ENCODE results near the gene HARS2. TPM values are rescaled to one million over a fixed set of nuclear protein-coding genes. Genes with fewer than 3 reads are reported as not detected.
"Not testable (repeated sequence)": the region's sequence is repeated elsewhere in the genome, so short reads cannot be mapped to it uniquely, and the experiment has no call there.

HARS2 gene
- total RNA-seq, 2 donors from 2014 or later: 24.7 to 30.2 TPM

DNA sequence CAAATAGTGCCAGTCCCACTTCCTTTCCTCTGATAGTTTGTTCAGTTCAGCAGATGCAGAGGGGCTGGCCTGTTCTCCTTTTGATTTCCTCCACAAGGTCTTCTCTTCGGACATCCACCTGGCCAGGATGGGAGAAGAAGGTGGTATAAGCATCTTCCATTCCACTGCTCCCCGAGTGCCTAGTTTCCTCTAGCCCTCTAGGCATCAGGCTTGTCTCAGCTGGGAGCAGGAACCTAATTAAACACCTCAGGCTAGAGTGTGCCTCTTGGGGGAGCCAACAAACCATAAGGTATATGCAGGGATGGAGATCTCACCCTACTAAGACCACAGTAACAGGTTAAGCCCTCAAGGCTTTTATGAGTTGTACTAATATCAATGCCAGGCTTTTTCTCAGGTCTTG is 17.0 kb upstream of the HARS2 start:
- peaks cover 97% of the 10 kb centered on the region for H3K36me3 Mint-ChIP-seq (ENCODE audit: low read depth)
- no peak overlapping the region for H3K27ac Mint-ChIP-seq
- H3K9me3 Mint-ChIP-seq: no peaks in the 10 kb centered on the region

DNA sequence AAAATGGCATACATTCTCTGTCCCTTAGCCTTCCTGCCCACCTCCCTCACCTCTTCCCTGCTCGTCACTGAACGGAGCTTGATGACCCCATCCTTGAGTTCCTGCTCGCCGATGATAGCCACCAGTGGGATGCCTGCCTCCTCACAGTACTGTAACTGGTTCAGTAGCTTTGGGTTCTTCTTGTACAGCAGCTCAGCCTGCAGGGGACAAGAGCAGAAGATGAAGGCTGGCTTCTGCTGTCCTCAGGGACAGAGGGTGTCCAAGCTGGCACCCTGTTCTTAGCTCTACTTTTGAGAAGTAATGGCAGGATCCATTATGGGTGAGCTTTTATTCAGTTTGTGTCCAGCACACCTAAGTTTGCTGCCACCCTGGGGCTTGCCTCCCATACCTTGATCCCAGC is 16.6 kb upstream of the HARS2 start:
- no peak overlapping the region for H3K27ac Mint-ChIP-seq
- H3K36me3 Mint-ChIP-seq (ENCODE audit: low read depth): peaks cover 97% of the 10 kb centered on the region
- no peak overlapping the region for H3K4me3 Mint-ChIP-seq
- H3K27me3 Mint-ChIP-seq: no peaks in the 10 kb centered on the region
- H3K4me1 Mint-ChIP-seq: no peaks in the 10 kb centered on the region
- ATAC-seq (replicated peaks): no peak
- H3K9me3 Mint-ChIP-seq: no peaks in the 10 kb centered on the region

More for the DNA sequence above, 17.0 kb upstream of the HARS2 start:
- Mint-ChIP-seq H3K4me3 (no peak overlapping the region), H3K27me3 (no peaks in the 10 kb centered on the region), H3K4me1 (no peaks in the 10 kb centered on the region)
- peak; percentile 40 for ATAC-seq (replicated peaks)

DNA sequence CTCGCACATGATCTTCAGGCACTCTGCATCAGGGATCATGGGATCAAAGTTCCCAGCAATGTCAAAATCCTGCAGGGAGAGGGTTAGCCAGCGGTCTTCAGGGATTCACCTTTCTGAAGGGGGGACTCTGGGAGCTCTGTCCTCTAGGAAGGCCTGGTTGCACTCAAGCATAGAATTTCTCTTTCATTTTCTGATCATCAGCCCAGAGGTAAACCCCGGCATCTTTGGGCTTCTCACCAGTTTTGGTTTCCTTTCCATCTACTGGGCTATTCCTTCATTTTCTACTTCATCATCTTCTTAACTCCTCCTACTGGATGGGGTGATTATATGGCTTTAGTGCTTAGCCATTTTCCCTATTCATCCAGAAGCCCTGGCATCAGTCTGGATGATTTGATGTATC is 13.3 kb upstream of the HARS2 start:
- no peak for ATAC-seq (replicated peaks)
- no peak overlapping the region for H3K4me3 Mint-ChIP-seq
- H3K36me3 Mint-ChIP-seq (ENCODE audit: low read depth): peaks cover 95% of the 10 kb centered on the region
- H3K27ac Mint-ChIP-seq: peak overlapping the region; percentile 73
- H3K27me3 Mint-ChIP-seq: no peaks in the 10 kb centered on the region
- no peaks in the 10 kb centered on the region for H3K9me3 Mint-ChIP-seq
- H3K4me1 Mint-ChIP-seq: no peaks in the 10 kb centered on the region

DNA sequence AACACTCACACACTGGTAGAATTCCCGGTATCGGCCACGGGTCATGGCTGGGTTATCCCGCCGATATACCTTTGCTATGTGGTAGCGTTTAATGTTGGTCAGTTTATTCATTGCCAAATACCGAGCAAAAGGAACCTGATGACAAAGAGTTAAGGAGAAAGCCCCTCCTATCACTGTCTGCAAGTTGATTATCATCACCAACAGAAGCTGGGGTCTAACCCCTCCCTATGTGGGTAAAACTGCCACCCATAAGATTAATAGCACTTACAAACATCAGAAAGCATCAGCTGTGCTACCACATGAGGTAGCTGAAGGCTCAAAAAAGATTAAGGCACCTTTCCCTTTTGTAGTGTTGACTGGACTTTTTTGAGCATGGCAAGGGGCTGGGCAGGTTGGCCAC is 12.3 kb upstream of the HARS2 start:
- no peak for ATAC-seq (replicated peaks)
- H3K9me3 Mint-ChIP-seq: no peaks in the 10 kb centered on the region
- peaks cover 95% of the 10 kb centered on the region for H3K36me3 Mint-ChIP-seq (ENCODE audit: low read depth)
- no peaks in the 10 kb centered on the region for H3K27me3 Mint-ChIP-seq
- no peak overlapping the region for H3K4me3 Mint-ChIP-seq
- no peaks in the 10 kb centered on the region for H3K4me1 Mint-ChIP-seq
- no peak overlapping the region for H3K27ac Mint-ChIP-seq

DNA sequence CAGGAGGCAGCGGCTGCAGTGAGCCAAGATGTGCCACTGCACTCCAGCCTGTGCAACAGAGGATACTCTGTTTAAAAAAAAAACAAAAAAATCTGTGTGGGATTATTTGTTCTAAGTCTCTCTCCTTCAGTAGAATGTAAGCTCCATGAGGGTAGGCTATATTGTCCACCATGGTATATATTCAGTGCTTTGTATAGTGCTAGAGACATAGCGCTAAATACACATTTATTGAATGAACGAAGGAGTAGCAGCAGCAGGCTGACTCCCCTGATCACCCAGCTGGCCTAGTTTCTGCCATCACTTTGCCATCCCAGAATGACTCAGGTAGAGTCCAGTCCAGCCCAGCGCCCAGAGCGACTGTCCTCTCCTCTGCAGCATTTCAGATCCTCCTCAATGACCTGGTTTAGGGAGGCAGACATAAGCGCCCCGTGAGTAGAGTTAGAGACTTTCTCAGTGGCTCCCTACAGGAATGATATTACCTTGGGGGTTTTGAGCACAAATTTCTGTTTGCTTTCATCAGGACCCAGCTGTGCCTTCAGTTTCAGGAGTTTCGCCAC is 801 bp upstream of the HARS2 start:
- peaks cover 92% of the 10 kb centered on the region for H3K36me3 Mint-ChIP-seq (ENCODE audit: low read depth)
- H3K4me1 Mint-ChIP-seq: peaks cover 13% of the 10 kb centered on the region
- peak overlapping the region; percentile 99 for H3K4me3 Mint-ChIP-seq
- no peaks in the 10 kb centered on the region for H3K9me3 Mint-ChIP-seq
- H3K27ac Mint-ChIP-seq: peak overlapping the region; percentile 97
- ATAC-seq (replicated peaks): peak; percentile 25
- H3K27me3 Mint-ChIP-seq: no peaks in the 10 kb centered on the region

DNA sequence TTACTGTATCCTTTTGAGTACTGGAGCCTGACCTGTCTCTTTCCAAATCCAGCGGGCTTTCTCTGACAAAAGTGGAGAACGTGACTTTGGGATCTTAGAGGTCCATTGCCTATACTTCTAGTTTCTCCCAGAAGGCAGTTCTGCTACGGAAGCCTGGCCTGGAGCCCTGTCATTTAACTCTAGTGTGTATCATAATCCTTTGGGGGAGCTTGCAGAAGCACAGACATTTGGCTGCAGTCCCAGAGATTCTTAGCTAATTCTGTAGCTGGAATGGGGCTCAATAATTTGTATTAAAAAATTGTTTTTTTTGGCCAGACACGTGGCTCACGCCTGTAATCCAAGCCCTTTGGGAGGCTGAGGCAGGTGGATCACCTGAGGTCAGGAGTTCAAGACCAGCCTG is 3.0 kb downstream of the HARS2 start:
- peaks cover 92% of the 10 kb centered on the region for H3K36me3 Mint-ChIP-seq (ENCODE audit: low read depth)
- no peak for ATAC-seq (replicated peaks)
- H3K9me3 Mint-ChIP-seq: no peaks in the 10 kb centered on the region
- no peak overlapping the region for H3K27ac Mint-ChIP-seq
- H3K4me1 Mint-ChIP-seq: peaks cover 18% of the 10 kb centered on the region
- H3K4me3 Mint-ChIP-seq: no peak overlapping the region
- no peaks in the 10 kb centered on the region for H3K27me3 Mint-ChIP-seq

DNA sequence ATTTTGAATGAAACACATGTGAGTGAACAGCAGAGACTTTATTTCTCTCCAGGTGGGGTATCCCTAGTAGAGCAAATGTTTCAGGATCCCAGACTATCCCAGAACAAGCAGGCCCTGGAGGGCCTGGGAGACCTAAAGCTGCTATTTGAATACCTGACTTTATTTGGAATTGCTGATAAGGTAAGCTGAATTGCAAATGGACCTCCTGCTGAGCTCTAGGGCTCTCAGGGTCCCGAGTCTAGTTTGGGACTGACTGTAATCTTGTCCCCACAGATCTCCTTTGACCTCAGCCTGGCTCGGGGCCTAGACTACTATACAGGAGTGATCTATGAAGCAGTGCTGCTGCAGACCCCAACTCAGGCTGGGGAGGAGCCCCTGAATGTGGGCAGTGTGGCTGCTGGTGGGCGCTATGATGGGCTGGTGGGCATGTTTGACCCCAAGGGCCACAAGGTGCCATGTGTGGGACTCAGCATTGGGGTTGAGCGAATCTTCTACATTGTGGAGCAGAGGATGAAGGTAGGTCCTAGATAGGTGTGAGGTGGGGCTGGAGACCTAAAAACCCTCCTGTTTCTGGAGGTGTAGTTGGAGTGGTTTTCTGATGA is 5.7 kb downstream of the HARS2 start:
- no peaks in the 10 kb centered on the region for H3K9me3 Mint-ChIP-seq
- no peak for ATAC-seq (replicated peaks)
- H3K27me3 Mint-ChIP-seq: no peaks in the 10 kb centered on the region
- peaks cover 92% of the 10 kb centered on the region for H3K36me3 Mint-ChIP-seq (ENCODE audit: low read depth)
- H3K27ac Mint-ChIP-seq: peak overlapping the region; percentile 26
- H3K4me3 Mint-ChIP-seq: no peak overlapping the region
- peaks cover 26% of the 10 kb centered on the region for H3K4me1 Mint-ChIP-seq

DNA sequence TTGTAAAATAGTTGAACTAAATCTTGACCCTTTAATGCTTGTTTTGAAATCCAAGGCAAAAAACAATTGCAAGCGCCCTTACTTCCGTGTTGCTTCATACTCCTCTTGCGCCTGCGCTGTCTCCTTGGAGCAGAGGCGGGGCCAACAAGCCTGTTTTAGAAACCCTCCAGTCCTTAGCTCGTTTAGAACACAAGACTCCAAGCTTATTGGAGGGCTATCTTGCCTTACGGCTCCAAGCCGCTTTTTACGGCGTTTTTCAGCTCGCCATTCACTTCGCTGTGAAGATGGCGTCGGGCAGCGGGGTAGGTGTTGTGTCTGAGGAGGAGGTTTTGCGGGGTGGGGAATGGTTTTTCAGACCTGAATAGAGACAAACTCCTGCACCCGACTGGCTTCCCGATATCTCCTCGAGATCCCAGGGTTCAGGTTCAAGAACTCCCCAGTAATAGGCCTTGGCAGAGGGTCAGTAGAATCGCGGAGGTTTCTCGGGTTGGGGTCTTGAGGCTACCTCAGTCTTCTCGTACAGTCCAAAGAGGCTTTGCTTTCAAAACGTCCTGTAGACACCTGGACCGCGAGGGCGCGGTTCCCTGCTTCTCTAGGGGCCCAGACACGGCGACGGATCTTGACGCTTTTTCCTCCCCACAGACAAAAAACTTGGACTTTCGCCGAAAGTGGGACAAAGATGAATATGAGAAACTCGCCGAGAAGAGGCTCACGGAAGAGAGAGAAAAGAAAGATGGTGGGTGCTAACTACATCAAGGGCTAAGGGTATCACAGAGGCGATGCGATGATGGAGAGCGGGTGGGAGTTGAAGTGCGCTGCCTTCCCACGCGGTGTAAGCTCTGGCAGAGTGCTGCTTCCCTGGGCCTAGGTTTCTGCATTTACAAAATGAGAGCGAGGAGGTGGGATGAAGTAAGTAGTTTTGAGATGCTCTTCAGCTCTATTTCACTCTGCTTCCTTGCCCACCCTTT is 9.2 kb downstream of the HARS2 start, which contains the start of gene ZMAT2:
Gene ZMAT2, plus strand, starts transcription at position 271 of the 968 bp plus-strand sequence. Its CDS starts 14 bp downstream, at position 285.
- peak; percentile 98 for ATAC-seq (replicated peaks)
- Mint-ChIP-seq H3K27me3 (no peaks in the 10 kb centered on the region), H3K36me3 (ENCODE audit: low read depth) (peaks cover 98% of the 10 kb centered on the region), H3K27ac (peak within 1 kb of the TSS; percentile 98), H3K4me1 (peaks cover 24% of the 10 kb centered on the region), H3K9me3 (no peaks in the 10 kb centered on the region), H3K4me3 (peak within 1 kb of the TSS; percentile 100)

DNA sequence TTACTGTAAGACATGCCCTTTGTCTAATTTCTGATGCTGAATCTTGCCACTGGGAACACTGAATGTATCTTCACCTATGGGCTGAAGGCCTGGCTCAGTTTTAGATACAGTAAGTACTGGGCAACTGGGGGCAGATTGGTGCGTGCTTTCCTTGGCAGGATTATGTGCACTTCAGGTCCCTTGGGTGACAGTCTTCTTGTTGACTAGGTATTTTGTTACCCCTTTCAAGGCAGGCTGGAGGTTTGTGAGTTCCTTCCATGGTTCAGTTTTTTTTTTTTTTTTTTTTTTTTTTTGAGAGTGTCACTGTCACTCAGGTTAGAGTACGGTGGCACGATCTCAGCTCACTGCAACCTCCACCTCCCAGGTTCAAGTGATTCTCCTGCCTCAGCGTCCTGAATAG is 16.6 kb downstream of the HARS2 start:
- H3K27ac Mint-ChIP-seq: no peak overlapping the region
- H3K4me1 Mint-ChIP-seq: peaks cover 15% of the 10 kb centered on the region
- H3K9me3 Mint-ChIP-seq: peaks cover 3% of the 10 kb centered on the region
- ATAC-seq (replicated peaks): no peak
- no peaks in the 10 kb centered on the region for H3K27me3 Mint-ChIP-seq
- peaks cover 64% of the 10 kb centered on the region for H3K36me3 Mint-ChIP-seq (ENCODE audit: low read depth)
- H3K4me3 Mint-ChIP-seq: no peak overlapping the region

DNA sequence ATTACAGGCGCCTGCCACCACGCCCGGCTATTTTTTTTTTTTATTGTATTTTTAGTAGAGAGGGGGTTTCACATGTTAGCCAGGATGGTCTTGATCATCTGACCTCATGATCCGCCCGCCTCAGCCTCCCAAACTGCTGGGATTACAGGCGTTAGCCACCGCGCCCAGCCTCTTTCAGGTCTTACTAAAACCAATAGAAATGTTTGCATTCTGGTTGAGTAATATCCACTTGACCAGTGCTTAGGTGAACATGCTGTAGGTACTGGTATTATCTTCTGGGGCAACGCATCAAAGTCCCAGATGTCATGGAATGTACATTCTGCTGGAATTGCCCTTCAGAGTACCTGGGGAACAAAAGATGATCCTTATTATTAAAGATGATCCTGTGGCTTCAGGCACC is 17.5 kb downstream of the HARS2 start:
- peaks cover 54% of the 10 kb centered on the region for H3K36me3 Mint-ChIP-seq (ENCODE audit: low read depth)
- H3K27ac Mint-ChIP-seq; ATAC-seq (replicated peaks); H3K27me3 Mint-ChIP-seq; H3K9me3 Mint-ChIP-seq: not testable (repeated sequence)
- peaks cover 17% of the 10 kb centered on the region for H3K4me1 Mint-ChIP-seq
- H3K4me3 Mint-ChIP-seq: peak overlapping the region; percentile 95

DNA sequence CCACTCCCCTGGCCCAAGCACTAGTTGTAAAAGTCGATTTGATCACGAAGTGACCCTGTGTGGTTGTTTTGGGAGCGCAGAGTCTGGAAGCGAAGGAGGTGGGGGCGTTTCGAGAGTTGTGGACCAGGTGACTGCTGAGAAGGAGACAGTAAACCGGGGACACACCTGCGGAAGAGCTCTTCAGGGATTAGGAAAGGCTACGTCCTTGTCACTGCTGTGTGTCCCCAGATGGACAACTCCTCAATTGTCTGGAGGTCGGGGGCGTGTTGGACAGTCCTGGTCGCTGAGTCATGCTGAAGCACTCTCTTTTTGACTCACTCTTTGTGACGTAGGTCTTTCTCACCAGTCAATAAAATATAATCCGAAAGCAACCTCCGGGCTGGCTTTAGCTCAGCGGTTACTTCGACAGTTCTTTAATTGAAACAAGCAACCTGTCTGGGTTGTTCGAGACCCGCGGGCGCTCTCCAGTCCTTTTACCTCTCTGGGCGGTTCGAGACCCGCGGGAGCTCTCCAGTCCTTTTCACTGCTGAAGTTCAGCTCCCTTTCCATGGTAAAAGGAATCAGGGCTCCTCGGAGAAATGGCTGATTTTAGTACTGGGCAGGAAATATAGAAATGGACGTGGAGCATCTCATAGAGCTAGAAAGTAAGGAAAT is 19.8 kb downstream of the HARS2 start:
- H3K27me3 Mint-ChIP-seq: no peaks in the 10 kb centered on the region
- peak; percentile 91 for ATAC-seq (replicated peaks)
- H3K36me3 Mint-ChIP-seq (ENCODE audit: low read depth): peaks cover 31% of the 10 kb centered on the region
- peaks cover 19% of the 10 kb centered on the region for H3K4me1 Mint-ChIP-seq
- peak overlapping the region; percentile 100 for H3K27ac Mint-ChIP-seq
- peaks cover 3% of the 10 kb centered on the region for H3K9me3 Mint-ChIP-seq
- H3K4me3 Mint-ChIP-seq: peak overlapping the region; percentile 95

DNA sequence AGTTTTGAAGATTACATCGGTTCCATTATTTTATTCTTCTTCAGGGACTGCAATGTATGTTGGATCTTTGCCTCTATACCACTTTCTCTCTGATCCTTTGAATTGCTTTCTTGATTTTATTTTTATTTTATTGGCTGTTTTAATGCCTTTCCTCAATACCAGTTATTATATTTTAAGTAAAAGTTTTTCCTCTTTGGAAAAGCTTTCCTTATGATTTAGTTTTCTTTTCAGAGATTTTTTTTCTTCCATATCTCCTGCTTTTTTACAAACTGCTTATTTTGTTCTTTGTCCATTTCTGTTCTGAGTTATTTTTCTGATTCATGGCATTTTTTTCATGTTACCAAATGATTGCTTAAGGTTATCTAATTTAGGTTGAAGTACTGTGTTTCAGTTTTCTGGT is 20.5 kb downstream of the HARS2 start:
- H3K4me1 Mint-ChIP-seq: peaks cover 19% of the 10 kb centered on the region
- no peak for ATAC-seq (replicated peaks)

DNA sequence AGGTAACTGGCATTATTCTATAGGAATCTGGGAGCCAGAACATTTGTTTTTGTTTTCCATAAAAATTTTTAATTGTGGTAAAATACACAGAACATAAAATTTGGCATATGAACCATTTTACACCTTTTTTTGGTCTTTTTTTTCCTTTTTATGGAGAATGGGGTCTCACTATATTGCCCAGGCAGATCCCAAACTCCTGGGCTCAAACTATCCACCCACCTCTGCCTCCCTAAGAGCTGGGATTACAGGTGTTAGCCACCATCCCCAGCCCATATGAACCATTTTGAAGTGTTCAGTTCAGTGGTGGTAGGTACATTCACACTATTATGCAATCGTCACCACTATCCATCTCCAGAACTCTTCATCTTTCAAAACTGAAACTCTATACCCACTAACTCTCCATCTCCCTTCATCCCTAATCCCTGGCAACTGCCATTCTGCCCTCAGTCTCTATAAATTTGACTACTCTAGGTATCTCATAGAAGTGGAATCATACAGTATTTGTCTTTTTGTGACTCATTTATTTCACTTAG is 22.4 kb downstream of the HARS2 start:
- no peak overlapping the region for H3K27ac Mint-ChIP-seq
- peaks cover 3% of the 10 kb centered on the region for H3K9me3 Mint-ChIP-seq
- H3K36me3 Mint-ChIP-seq (ENCODE audit: low read depth): peaks cover 13% of the 10 kb centered on the region
- peaks cover 19% of the 10 kb centered on the region for H3K4me1 Mint-ChIP-seq
- no peaks in the 10 kb centered on the region for H3K27me3 Mint-ChIP-seq
- no peak for ATAC-seq (replicated peaks)
- H3K4me3 Mint-ChIP-seq: peak overlapping the region; percentile 2

More for the DNA sequence above, 20.5 kb downstream of the HARS2 start:
- H3K36me3 Mint-ChIP-seq (ENCODE audit: low read depth): peaks cover 24% of the 10 kb centered on the region
- H3K27ac Mint-ChIP-seq: peak overlapping the region; percentile 100
- H3K9me3 Mint-ChIP-seq: peaks cover 3% of the 10 kb centered on the region
- no peaks in the 10 kb centered on the region for H3K27me3 Mint-ChIP-seq
- H3K4me3 Mint-ChIP-seq: peak overlapping the region; percentile 95

DNA sequence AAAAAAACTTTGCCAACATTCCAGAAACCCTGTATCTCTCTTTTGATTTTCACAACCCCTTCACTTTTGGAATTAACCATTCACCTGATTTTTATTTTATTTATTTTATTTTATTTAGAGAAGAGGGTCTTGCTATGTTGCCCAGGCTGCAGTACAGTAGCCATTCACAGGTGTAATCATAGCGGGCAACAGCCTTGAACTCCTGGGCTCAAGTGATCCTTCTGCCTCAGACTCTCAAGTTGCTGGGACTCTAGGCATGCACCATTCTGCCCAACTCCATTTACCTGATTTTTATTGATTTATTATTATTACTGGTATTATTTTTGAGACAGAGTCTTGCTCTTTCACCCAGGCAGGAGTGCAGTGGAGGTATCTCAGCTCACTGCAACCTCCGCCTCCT is 25.0 kb downstream of the HARS2 start:
- H3K27me3 Mint-ChIP-seq; H3K9me3 Mint-ChIP-seq; H3K36me3 Mint-ChIP-seq (ENCODE audit: low read depth); H3K27ac Mint-ChIP-seq; ATAC-seq (replicated peaks); H3K4me1 Mint-ChIP-seq; H3K4me3 Mint-ChIP-seq: not testable (repeated sequence)
